HUDEP-2 (cell line): Measurements from ENCODE around the gene SSC4D.
A peak's percentile ranks its signal among the peaks of the same experiment; 100 is the strongest.
"Not testable (repeated sequence)": the region's sequence is repeated elsewhere in the genome, so short reads cannot be mapped to it uniquely, and the experiment has no call there.

Experiments used
- DNase-seq, 76 experiments: peaks; one replicate each; lab custom pipeline; 2025; ENCODE audit not compliant: unreplicated experiment in 76 of 76; lab: John Stamatoyannopoulos, UW

SSC4D gene

DNA sequence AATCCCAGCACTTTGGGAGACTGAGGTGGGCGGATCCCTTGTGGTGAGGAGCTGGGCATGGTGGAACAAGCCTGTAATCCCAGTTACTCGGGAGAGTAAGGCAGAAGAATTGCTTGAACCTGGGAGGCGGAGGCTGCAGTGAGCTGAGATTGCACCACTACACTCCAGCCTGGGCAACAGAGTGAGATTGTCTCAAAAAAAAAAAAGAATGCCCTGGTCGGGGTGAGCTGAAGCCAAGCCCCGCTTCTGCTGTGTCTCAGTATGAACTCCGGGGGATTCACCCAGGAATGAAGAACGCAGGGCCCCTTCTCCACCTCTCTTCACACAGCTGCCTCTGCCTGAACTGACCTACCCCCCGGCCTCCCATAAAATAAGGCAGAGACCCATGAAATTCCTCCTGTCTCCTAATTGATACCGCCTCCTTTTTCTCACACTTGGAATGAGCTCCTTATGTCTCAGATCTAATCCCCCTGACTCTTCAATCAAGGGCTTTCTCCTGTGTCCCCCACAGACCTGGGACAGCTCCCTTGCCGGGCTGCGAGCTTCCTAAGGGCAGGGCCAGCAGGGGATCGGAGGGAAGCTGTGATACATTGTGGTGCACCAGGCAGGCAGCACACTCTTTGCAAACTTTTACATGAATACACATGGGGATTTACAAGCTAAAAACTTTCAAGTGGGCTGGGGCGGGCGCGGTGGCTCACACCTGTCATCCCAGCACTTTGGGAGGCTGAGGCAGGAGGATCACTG lies 14.3 kb upstream of the SSC4D start:
- DNase-seq = no peak

DNA sequence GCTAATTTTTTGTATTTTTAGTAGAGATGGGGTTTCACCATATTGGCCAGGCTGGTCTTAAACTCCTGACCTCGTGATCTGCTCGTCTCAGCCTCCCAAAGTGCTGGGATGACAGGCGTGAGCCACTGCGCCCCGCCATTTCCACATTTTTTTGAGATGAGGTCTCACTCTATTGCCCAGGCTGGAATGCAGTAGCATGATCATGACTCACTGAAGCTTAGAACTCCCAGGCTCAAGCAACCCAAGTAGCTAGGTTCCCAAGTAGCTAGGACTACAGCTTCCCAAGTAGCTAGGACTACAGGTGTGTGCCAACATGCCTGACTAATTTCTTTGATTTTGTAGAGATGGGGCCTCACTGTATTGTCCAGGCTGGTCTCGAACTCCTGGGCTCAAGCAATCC lies 11.6 kb upstream of the SSC4D start:
- not testable (repeated sequence) for DNase-seq

DNA sequence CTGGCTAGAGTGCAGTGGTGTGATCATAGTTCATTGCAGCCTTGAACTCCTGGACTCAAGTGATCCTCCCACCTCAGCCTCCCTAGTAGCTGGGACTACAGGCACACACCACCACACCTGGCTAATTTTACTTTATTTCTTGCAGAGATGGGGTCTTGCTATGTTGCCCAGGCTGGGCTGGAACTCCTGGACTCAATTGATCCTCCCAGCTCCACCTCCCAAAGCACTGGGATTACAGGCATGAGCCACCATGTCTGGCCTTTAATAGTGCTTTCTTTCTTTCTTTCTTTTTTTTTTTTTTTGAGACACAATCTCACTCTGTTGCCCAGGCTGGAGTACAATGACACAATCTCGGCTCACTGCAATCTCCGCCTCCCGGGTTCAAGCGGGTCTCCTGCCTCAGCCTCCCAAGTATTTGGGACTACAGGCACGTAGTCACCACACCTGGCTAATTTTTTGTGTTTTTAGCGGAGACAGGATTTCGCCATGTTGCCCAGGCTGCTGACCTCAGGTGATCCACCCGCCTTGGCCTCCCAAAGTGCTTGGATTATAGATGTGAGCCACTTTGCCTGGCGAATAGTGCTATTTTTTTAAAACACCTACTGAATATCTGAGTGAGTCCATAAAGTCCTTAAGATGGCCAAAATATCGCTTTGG lies 8.3 kb upstream of the SSC4D start:
- DNase-seq = not testable (repeated sequence)

DNA sequence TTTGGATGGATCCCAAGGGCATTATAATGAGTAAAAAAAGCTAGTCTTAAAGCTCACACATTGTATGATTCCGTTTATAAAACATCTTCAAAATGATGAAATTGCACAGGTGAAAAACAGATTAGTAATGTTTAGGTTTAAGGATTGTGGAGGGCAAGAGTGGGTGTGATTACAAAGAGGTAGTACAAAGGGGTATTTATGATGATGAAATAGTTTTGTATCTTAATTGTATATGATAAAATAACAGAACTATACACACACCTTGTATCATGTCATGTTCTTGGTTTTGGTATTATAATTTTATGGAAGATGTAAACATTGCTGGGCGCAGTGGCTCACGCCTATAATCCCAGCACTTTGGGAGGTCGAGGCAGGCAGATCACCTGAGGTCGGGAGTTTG lies 2.8 kb upstream of the SSC4D start:
- DNase-seq = no peak

DNA sequence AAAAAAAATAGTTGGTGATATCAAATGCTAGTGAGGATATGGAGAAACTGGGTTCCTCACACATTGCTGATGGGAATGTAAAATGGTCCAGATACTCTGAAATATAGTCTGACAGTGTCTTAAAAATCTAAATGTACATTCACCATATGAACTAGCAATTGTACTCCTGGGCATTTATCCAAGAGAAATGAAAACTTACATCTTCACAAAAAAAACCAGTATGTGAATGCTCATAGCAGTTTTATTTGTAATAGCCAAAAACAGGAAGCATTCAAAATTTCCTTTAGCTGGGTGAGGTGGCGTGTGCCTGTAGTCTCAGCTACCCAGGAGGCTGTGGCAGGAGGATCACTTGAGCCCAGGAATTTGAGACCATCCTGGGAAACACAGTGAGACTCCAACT lies 2.1 kb upstream of the SSC4D start:
- DNase-seq = no peak

DNA sequence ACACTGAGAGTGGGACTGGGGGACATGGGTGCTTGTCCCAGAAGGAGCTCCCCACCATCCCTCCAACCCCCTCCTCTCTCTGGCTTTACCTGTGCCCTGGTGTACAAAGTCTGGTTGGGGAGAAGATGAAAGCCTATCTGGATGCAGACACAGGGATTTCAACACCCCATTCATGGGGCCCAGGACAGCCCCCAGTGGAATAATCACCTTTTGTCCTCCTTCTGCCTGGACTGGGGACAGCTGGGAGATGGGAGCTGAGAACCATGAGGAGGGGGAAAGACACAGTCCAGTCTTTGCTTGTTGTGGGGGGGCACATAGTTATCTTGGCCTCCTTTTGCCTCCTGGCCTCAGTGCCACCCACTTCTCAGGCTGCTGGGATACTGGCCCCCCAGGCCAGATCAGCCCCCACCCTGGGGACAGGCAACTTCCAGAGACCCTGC lies 1.4 kb downstream of the SSC4D start:
- DNase-seq = no peak

DNA sequence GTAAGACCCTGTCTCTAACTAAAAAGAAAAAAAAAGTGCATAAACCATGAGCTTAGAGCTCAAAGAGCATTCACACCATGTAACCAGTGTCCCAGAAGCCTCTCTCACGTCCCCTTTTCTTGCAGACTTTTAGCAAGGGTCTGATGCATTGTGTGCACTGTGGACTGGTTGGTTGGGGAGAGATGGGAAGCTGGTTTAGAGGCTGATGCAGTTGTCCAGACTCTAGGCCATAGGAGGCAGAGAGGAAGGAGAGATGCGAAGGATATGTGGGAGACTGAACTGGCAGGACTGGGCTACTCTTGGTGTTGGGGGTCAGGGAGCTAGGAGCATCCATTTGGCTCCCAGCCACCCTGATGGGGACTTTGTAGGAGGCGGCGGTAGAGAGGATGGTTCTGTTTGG lies 1.8 kb downstream of the SSC4D start:
- no peak for DNase-seq

DNA sequence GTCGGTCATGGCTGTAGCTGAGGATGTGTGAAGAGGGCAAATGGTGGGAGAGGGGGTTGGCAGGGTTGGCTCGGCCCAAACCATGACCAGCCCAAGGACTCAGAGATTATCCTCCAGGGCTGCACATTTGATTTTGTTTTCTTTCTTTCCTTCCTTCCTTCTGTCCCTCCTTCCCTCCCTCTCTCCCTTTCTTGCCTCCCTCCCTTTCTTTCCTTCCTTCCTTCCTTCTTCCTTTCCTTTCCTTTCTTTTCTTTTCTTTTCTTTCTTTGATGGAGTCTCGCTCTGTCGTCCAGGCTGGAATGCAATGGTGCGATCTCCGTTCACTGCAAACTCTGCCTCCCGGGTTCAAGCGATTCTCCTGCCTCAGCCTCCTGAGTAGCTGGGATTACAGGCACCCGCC lies 3.8 kb downstream of the SSC4D start:
- no peak for DNase-seq

DNA sequence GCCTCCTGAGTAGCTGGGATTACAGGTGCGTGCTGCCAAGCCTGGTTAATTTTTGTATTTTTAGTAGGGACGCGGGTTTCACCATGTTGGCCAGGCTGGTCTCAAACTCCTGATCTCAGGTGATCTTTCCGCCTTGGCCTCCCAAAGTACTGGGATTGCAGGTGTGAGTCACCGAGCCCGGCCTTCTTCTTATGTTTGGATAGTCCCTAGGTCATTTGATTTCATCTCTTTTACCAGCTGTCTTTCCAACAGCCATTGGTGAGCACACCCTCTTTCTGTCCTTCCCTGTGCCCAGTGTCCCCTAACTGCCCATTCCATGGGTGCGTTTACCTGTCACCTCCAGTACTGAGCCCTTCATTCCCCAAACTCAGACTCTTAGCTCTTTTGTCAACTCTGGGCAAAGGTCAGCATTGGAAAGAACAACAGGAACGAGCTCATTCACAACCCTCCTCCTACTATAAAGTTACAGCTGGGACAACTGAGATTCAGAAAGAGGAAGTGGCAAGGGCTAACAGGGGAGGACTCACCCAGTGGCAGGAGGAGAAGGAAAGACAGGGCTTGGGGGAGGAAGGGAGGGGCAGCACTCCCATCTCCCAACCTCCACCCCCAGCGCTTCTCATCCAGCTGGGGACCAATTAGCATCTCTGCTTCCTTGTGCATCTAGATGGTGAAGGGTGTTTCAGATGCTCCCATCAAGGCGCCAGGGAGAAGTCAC lies 5.6 kb downstream of the SSC4D start:
- peak in 5 of 76 experiments; percentile 8 to 15 (median 12) for DNase-seq

DNA sequence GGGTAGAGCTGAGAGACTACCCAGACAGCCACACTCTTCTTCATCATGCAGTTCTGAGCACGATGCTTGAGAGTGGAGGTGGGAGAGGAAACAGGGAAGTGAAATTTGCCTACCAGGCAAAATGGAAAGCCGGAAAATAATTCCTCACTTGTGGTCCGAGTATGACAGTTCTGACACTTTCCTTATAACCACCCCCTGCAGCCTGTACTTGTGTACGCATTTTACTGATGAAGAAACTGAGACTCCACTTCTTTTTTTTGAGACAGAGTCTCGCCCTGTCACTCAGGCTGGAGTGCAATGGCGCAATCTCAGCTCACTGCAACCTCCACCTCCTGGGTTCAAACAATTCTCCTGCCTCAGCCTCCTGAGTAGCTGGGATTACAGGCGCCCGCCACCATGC lies 6.4 kb downstream of the SSC4D start:
- DNase-seq = not testable (repeated sequence)

DNA sequence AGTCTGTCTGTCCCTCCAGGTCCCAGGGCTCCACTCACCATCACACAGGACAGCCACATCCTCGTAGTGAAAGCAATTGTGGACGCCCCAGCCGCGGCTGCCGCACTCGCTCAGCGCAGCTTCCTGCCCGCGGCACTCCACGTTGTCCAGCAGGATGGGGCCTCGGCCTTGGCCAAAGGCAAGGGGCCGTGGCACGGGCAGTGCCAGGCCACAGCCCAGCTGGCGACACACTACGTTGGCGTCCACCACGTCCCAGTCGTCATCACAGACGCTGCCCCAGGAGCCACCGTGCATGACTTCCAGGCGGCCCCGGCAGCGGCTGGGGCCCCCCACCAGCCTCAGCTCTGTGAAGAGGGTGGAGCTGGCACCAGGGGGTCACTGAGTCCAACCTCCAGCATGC lies 9.2 kb downstream of the SSC4D start:
- DNase-seq = no peak

DNA sequence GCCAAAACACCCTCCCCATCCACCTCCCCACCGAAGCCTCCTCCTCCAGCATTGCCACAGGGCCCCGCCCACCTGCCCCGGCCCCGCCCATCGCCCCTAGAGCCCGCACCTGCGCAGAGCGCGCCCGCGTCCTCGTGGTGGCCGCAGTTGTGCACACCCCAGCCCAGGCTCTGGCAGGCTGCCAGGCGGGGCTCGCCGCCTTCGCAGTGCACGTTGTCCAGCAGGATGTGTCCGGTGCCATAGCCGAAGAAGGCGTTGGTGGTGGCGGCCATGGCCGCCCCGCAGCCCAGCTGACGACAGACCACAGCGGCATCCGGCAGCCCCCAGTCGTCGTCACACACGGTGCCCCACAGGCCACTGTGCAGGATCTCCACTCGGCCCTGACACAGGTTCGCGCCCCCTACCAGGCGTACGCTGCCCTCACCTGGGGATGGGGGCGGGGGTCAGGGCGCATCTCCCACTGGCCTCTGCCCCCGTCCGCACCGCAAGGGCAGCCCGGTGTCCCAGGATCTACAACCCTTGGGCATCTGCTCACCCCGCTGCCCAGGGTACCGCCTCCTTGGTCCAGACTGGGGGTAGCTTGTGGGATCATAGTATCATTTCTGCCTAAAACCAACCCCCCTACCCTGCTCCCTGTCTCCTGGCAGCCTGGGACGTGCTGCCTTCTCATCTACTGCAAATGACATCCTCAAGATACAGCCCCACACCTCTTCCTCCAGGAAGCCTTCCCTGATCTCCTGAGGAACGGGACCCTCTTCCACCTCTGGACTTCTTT lies 11.9 kb downstream of the SSC4D start:
- DNase-seq = peak in 73 of 76 experiments; percentile 9 to 94 (median 80)

DNA sequence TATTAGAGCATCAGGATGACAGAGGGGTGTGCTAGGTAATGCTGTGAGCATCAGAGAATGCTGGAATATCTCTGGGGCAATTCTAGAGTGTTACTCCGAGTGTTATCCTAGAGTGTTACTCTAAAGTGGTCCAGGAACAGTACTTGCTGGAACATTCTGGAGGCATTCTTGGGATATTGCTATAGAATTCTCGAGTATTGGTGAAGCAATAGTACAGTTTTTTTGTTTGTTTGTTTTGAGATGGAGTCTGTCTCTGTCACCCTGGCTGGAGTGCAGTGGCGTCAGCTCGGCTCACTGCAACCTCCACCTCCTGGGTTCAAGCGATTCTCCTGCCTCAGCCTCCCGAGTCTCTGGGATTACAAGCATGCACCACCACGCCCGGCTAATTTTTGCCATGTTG lies 12.6 kb downstream of the SSC4D start:
- no peak for DNase-seq

DNA sequence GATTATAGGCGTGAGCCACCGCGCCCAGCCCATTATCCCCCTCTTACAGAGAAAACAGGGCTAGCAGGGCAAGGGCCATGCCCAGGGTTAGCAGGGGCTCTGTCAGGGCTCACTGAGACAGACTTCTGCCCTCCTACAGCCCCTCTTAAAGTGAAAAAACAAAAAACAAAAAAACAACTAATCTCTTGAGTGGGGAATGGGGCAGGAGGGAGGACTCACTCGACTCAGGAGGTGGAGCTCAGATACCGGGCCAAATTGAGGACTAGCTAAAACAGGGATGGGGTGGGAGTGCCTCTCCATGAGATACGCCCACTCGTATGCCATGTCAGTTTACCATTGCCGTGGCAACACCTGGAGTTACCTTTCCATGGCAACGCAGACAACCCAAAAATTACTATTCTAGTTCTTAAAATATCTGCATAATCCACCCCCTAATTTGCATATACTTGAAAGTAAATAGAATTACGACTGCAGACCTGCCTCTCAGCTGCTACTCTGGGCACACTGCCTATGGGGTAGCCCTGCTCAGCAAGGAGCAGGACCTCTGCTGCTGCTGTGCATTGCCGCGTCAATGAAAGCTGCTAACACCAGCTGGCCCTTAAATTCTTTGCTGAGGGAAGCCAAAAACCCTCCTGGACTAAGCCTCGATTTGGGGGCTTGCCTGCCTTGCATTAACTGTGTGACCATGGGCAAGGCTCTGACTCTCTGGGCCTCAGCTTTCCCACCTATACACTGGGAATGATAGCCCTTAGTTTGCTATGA lies 13.4 kb downstream of the SSC4D start:
- peak in 16 of 76 experiments; percentile 2 to 35 (median 10) for DNase-seq

DNA sequence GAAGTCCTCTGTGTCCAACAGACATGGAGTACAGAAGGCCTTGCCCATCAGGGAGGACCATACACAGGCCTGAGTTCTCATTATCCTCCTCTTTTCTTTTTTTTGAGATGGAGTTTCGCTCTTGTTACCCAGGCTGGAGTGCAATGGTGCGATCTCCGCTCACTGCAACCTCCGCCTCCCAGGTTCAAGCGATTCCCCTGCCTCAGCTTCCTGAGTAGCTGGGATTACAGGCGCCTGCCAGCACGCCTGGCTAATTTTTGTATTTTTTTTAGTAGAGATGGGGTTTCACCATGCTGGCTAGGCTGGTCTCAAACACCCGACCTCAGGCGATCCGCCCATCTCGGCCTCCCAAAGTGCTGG lies 13.9 kb downstream of the SSC4D start:
- DNase-seq = not testable (repeated sequence)

DNA sequence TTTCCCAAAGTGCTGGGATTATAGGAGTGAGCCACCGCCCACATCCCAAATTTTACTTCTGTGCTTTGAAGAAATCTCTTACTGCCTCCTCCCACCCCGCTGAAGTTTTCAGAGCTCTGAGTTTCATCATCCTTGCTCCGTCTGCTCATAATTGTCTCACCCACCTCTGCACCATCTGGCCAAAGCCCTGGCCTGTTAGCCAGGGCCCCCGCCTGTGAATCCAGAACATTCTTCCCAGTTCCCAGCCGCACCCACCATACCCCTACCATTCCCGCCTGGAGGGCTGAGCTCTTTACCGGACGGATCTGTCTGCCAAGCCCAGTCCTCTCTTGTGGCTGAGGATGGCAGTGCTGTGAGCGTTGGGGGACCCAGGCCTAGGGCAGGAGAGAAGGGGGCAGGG lies 14.5 kb downstream of the SSC4D start:
- no peak for DNase-seq

DNA sequence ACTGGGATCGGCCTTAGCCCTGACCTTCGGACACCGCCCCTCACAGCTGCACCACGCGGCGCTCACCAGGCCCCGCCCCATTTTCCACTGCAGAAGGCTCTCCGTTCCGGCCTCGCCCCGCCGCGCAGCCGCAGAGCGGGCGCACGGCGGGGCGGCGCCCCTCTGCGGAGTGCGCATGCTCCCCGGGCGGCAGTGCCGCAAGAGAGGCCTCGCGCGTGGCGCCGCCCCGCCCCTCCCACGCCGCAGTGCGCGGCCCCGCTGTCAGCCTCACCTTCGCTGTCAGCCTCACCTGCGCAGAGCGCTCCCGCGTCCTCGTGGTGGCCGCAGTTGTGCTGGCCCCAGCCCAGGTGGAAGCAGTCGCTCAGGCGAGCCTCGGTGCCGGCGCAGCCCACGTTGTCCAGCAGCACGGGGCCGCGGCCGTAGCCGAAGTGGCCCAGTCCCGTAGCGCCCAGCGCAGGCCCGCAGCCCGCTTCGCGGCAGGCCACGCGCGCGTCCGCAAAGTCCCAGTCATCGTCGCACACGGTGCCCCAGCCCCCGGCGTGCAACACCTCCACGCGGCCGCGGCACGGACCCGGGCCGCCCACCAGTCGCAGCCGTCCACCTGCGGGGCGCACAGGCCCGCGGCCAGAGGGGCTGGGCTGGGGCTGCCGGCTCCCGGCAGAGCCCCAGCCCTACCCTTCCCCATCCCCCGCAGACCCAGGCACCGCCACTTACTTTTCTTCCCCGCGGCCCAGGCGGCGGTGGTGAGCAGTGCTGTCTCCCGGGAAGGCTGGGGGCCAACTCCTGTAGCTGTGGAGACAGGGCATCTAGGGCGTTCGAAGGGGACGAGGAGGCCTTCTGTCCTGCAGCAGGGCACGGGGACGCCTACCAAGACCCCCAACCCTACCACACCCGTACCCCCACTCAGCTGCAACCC lies 16.1 kb downstream of the SSC4D start:
- peak in 75 of 76 experiments; percentile 20 to 95 (median 89) for DNase-seq

DNA sequence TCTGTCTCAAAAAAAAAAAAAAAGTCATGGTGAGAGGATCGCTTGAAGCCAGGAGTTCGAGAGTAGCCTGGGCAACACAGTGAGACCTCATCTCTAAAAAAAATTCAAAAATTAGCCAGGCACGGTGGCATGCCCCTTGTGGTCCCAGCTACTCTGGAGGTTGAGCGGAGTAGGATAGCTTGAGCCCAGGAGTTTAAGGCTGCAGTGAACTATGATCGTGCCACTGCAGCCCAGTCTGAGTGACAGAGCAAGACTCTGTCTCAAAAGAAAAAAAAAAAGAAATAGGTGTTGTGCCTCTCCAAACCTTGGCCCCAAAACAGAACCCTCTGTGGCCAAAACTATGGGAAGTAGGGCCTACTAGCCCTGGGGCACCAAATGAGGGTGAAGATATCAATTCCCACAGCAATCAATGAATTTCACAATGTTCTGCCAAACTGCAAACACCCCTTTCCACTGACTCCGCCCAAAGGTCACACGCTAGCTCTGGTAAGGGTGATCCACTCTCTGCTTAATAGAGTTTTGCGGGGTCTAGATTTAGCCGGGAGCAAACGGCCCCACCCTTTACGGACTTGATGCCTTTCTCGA lies 16.9 kb downstream of the SSC4D start:
- DNase-seq = no peak

DNA sequence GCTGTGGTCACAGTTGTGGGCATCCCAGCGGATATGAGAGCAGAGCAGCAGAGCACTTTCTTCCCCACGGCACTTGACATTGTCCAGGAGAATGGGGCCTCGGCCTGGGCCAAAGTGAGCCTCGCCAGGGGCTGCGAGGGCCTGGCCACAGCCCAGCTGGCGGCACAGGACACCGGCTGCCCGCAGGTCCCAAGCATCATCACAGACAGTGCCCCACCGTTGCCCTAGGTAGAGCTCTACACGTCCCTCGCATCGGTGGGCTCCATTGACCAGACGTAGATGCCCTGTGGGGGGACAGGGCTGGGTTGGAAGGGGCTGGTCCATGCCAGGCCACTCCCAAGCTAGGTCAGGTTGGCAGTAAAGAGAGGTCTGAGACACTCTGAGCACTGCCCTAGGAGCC lies 19.4 kb downstream of the SSC4D start:
- no peak for DNase-seq
